Neural cell (in vitro differentiated cells): ENCODE measurements around the gene EPHA2.

Experiments used
- EP300 ChIP-seq: fragments of 450-650 bp; conservative IDR thresholded peaks from 2 replicates; pipeline ENCODE4 v1.6.1; 2014; ENCODE audit warnings: antibody characterized with exemption, mild to moderate bottlenecking, moderate library complexity; ENCODE audit not compliant: poor library complexity, severe bottlenecking
- EZH2 ChIP-seq: fragments of 200-600, 300-800 bp; shearing (Covaris generic), sonication (generic); IDR thresholded peaks from 2 replicates; pipeline ENCODE4 v1.6.1; 2014; ENCODE audit warnings: antibody characterized with exemption, low read length, borderline replicate concordance, mild to moderate bottlenecking; ENCODE audit not compliant: insufficient read depth, poor library complexity, severe bottlenecking
- POLR2AphosphoS5 ChIP-seq: IDR thresholded peaks from 2 replicates; pipeline ENCODE4 v1.6.1; 2012
- RAD21 ChIP-seq: fragments of 450-650 bp; conservative IDR thresholded peaks from 2 replicates; pipeline ENCODE4 v1.6.1; 2014; ENCODE audit warnings: antibody characterized with exemption, mild to moderate bottlenecking, moderate library complexity
- SMC3 ChIP-seq: fragments of 450-650 bp; conservative IDR thresholded peaks from 2 replicates; pipeline ENCODE4 v1.6.1; 2014; ENCODE audit warnings: antibody characterized with exemption, mild to moderate bottlenecking, moderate library complexity; ENCODE audit not compliant: poor library complexity
- TAF1 ChIP-seq: IDR thresholded peaks from 2 replicates; pipeline ENCODE4 v1.6.1; 2012; ENCODE audit warnings: low read depth
- TF ChIP-seq, protein P1 (sequence below): fragments of 450-650 bp; IDR thresholded peaks from 2 replicates; pipeline ENCODE4 v1.5.1; 2014; ENCODE audit warnings: antibody characterized with exemption, mild to moderate bottlenecking, moderate library complexity; ENCODE audit not compliant: poor library complexity, severe bottlenecking
- TF ChIP-seq, protein P2 (sequence below): IDR thresholded peaks from 2 replicates; pipeline ENCODE4 v1.6.1; 2012; ENCODE audit warnings: borderline replicate concordance

DNA sequence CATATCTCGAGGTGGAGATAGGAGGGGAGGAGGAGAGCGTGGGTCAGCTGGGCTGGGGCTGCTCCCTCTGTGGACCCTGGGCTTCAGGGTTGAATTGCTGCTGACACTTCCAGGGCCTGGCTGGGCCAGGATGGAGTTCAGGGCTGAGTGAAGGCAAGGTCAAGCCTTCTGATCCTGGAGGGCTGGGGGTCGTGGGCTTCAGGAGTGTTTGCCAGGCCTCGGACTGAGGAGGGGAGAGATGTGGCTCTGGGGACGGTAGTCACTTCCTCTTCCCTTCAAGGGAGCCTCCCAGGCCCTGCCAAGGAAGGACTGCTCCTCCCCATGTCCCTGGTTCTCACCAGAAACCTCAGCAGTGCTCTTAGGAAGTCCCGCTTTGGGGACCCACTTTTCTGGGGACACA lies 70.3 kb downstream of the EPHA2 start:
- TF ChIP-seq, protein P1, sequence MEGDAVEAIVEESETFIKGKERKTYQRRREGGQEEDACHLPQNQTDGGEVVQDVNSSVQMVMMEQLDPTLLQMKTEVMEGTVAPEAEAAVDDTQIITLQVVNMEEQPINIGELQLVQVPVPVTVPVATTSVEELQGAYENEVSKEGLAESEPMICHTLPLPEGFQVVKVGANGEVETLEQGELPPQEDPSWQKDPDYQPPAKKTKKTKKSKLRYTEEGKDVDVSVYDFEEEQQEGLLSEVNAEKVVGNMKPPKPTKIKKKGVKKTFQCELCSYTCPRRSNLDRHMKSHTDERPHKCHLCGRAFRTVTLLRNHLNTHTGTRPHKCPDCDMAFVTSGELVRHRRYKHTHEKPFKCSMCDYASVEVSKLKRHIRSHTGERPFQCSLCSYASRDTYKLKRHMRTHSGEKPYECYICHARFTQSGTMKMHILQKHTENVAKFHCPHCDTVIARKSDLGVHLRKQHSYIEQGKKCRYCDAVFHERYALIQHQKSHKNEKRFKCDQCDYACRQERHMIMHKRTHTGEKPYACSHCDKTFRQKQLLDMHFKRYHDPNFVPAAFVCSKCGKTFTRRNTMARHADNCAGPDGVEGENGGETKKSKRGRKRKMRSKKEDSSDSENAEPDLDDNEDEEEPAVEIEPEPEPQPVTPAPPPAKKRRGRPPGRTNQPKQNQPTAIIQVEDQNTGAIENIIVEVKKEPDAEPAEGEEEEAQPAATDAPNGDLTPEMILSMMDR: no peak
- TF ChIP-seq POLR2AphosphoS5 (no peak), TAF1 (no peak), EZH2 (no peak), SMC3 (no peak), EP300 (no peak), RAD21 (no peak)
- TF ChIP-seq, protein P2, sequence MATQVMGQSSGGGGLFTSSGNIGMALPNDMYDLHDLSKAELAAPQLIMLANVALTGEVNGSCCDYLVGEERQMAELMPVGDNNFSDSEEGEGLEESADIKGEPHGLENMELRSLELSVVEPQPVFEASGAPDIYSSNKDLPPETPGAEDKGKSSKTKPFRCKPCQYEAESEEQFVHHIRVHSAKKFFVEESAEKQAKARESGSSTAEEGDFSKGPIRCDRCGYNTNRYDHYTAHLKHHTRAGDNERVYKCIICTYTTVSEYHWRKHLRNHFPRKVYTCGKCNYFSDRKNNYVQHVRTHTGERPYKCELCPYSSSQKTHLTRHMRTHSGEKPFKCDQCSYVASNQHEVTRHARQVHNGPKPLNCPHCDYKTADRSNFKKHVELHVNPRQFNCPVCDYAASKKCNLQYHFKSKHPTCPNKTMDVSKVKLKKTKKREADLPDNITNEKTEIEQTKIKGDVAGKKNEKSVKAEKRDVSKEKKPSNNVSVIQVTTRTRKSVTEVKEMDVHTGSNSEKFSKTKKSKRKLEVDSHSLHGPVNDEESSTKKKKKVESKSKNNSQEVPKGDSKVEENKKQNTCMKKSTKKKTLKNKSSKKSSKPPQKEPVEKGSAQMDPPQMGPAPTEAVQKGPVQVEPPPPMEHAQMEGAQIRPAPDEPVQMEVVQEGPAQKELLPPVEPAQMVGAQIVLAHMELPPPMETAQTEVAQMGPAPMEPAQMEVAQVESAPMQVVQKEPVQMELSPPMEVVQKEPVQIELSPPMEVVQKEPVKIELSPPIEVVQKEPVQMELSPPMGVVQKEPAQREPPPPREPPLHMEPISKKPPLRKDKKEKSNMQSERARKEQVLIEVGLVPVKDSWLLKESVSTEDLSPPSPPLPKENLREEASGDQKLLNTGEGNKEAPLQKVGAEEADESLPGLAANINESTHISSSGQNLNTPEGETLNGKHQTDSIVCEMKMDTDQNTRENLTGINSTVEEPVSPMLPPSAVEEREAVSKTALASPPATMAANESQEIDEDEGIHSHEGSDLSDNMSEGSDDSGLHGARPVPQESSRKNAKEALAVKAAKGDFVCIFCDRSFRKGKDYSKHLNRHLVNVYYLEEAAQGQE: no peak
